HG03442 (cell line): ENCODE results near the gene IGFN1.
A peak's percentile ranks its signal among the peaks of the same experiment; 100 is the strongest.
"Not testable (repeated sequence)": the region's sequence is repeated elsewhere in the genome, so short reads cannot be mapped to it uniquely, and the experiment has no call there.

Source experiments
- ATAC-seq: cut with Tn5 transposase; IDR thresholded peaks from one replicate; pipeline ENCODE4 v1.9.1; 2021; ENCODE audit warnings: mild to moderate bottlenecking, moderate library complexity; ENCODE audit not compliant: unreplicated experiment

IGFN1 gene

GRCh38 chr1:201163036-201163435 is 27.6 kb upstream of the IGFN1 start:
- not testable (repeated sequence) for ATAC-seq

GRCh38 chr1:201163707-201164106 is 26.9 kb upstream of the IGFN1 start:
- no peak for ATAC-seq

- no peak for ATAC-seq
Observed at GRCh38 chr1:201164645-201165044, 26.0 kb upstream of the IGFN1 start.

- no peak for ATAC-seq
Observed at GRCh38 chr1:201167041-201167991, 23.3 kb upstream of the IGFN1 start.

- no peak for ATAC-seq
Observed at GRCh38 chr1:201169203-201169602, 21.4 kb upstream of the IGFN1 start.

- ATAC-seq, result no peak
Observed at GRCh38 chr1:201169971-201170532, 20.6 kb upstream of the IGFN1 start.

GRCh38 chr1:201170533-201171062 is 20.0 kb upstream of the IGFN1 start:
- peak; percentile 87 for ATAC-seq

GRCh38 chr1:201171063-201172036 is 19.3 kb upstream of the IGFN1 start:
- peak; percentile 48 for ATAC-seq

GRCh38 chr1:201172326-201172725 is 18.3 kb upstream of the IGFN1 start:
- ATAC-seq, result no peak

- no peak for ATAC-seq
Observed at GRCh38 chr1:201172999-201173610, 17.5 kb upstream of the IGFN1 start.

GRCh38 chr1:201173736-201174135 is 16.9 kb upstream of the IGFN1 start:
- no peak for ATAC-seq

GRCh38 chr1:201175820-201176500 is 14.7 kb upstream of the IGFN1 start:
- no peak for ATAC-seq

- ATAC-seq, result no peak
Observed at GRCh38 chr1:201176940-201177339, 13.7 kb upstream of the IGFN1 start.

GRCh38 chr1:201178718-201179117 is 11.9 kb upstream of the IGFN1 start:
- ATAC-seq, result no peak

- no peak for ATAC-seq
Observed at GRCh38 chr1:201180141-201180540, 10.5 kb upstream of the IGFN1 start.

GRCh38 chr1:201180901-201181300 is 9.7 kb upstream of the IGFN1 start:
- ATAC-seq, result no peak

- ATAC-seq, result no peak
Observed at GRCh38 chr1:201181323-201181722, 9.3 kb upstream of the IGFN1 start.

- ATAC-seq, result no peak
Observed at GRCh38 chr1:201181726-201182125, 8.9 kb upstream of the IGFN1 start.

- no peak for ATAC-seq
Observed at GRCh38 chr1:201183209-201183608, 7.4 kb upstream of the IGFN1 start.

GRCh38 chr1:201183753-201184152 is 6.9 kb upstream of the IGFN1 start:
- no peak for ATAC-seq
